Measurements from ENCODE around the gene MFSD2B.

MFSD2B gene

GRCh38 chr2:24020244-24020643 is 10.4 kb downstream of the MFSD2B start:
- no peak for TF ChIP-seq CTCF (conservative IDR thresholded peaks at IDR 0.05; ENCODE audit: low read depth, low read length)
- Histone ChIP-seq H3K36me3 (ENCODE audit: insufficient read depth) (no peaks in the 10 kb centered on the region), H3K27ac (no peak overlapping the region), H3K4me1 (ENCODE audit: low read depth, poor library complexity, severe bottlenecking) (no peaks in the 10 kb centered on the region), H3K79me2 (ENCODE audit: insufficient read depth, low read depth) (no peaks in the 10 kb centered on the region), H3K9ac (no peak overlapping the region), H4K20me1 (ENCODE audit: insufficient read depth) (no peaks in the 10 kb centered on the region), H2AFZ (ENCODE audit: low read depth) (no peak overlapping the region), H3K4me3 (IDR thresholded peaks at IDR 0.05; ENCODE audit: insufficient read depth, low read depth, low read length) (no peak overlapping the region), H3K27me3 (ENCODE audit: insufficient read depth, low read depth) (no peaks in the 10 kb centered on the region), H3K4me2 (no peak overlapping the region)

DNA sequence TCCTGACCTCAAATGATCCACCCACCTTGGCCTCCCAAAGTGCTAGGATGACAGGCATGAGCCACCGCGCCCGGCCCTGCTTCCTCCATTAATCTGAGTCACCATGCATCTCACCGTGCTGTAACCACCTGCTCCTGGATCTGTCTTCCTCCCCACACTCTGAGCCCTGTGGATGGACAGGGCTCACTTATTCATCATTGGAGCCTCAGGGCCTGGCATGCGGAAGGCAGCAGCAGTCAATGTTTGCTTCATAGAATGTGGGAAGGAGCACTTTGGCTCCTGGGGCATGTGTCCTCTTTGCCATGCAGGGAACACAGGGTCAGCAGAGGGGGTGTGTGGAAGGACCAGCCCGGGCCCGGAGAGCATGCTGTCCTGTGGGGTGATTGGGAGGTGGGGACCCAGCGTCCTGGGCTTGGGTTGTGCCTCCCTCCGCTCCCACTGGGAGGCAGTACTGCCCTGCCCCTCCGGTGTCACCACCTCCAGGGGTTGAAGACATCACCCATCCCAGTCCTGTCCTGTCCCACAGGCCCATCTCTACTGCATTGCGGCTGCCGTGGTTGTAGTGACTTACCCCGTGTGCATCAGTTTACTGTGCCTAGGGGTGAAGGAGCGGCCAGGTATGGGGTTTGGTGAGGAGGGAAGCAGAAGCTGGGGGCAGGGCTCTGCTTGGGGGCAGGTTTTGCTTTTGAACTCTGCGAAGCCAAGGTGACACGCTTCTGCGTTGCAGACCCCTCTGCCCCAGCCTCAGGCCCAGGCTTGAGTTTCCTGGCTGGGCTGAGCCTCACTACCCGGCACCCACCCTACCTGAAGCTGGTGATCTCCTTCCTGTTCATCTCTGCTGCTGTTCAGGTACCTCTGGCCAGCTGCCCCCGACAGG is 11.5 kb downstream of the MFSD2B start:
- H4K20me1 ChIP-seq (ENCODE audit: insufficient read depth), result no peaks in the 10 kb centered on the region
- H3K79me2 ChIP-seq (ENCODE audit: insufficient read depth, low read depth), result no peaks in the 10 kb centered on the region
- no peak overlapping the region for H3K9ac ChIP-seq
- H3K4me3 ChIP-seq (IDR thresholded peaks at IDR 0.05; ENCODE audit: insufficient read depth, low read depth, low read length), result no peak overlapping the region
- no peaks in the 10 kb centered on the region for H3K4me1 ChIP-seq (ENCODE audit: low read depth, poor library complexity, severe bottlenecking)
- H3K36me3 ChIP-seq (ENCODE audit: insufficient read depth), result no peaks in the 10 kb centered on the region
- H3K27ac ChIP-seq, result no peak overlapping the region
- H3K4me2 ChIP-seq, result no peak overlapping the region
- H2AFZ ChIP-seq (ENCODE audit: low read depth), result no peak overlapping the region
- H3K27me3 ChIP-seq (ENCODE audit: insufficient read depth, low read depth), result no peaks in the 10 kb centered on the region
- TF ChIP-seq CTCF (conservative IDR thresholded peaks at IDR 0.05; ENCODE audit: low read depth, low read length), result no peak

GRCh38 chr2:24022324-24022974 is 12.6 kb downstream of the MFSD2B start:
- H3K4me2 ChIP-seq, result no peak overlapping the region
- H3K27ac ChIP-seq, result no peak overlapping the region
- no peaks in the 10 kb centered on the region for H4K20me1 ChIP-seq (ENCODE audit: insufficient read depth)
- H3K9ac ChIP-seq, result no peak overlapping the region
- H3K27me3 ChIP-seq (ENCODE audit: insufficient read depth, low read depth), result no peaks in the 10 kb centered on the region
- no peak overlapping the region for H3K4me3 ChIP-seq (IDR thresholded peaks at IDR 0.05; ENCODE audit: insufficient read depth, low read depth, low read length)
- TF ChIP-seq CTCF (conservative IDR thresholded peaks at IDR 0.05; ENCODE audit: low read depth, low read length), result no peak
- H3K79me2 ChIP-seq (ENCODE audit: insufficient read depth, low read depth), result no peaks in the 10 kb centered on the region
- no peaks in the 10 kb centered on the region for H3K36me3 ChIP-seq (ENCODE audit: insufficient read depth)
- no peaks in the 10 kb centered on the region for H3K4me1 ChIP-seq (ENCODE audit: low read depth, poor library complexity, severe bottlenecking)
- H2AFZ ChIP-seq (ENCODE audit: low read depth), result no peak overlapping the region

DNA sequence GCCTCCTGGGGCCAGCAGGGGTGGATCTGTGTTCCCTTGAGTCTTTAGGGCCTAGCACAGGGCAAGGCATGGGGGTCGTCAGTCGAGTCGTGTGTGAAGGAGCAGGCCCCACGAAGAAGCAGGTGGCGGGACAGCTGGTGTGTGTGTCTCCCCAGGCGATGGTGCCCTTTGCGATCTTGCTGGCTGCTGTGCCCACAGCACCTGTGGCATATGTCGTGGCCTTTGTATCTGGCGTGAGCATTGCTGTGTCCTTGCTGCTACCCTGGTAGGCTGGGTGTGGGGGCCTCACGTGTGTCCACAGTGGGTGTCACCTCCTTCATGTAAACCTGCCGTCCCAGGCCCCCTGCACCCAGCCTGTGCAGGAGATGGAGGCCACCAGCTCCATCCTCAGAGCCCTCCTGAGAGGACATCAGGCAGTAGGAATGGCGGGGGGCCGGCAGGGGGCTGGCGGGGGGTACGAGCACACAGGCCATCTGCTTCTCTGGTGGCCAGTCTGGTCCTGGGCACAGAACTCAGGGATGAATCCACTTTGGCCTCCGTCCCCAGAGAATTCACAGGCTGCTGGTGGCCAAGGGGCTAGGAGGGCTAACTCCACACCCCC is 13.2 kb downstream of the MFSD2B start:
- Histone ChIP-seq H3K4me2 (no peak overlapping the region), H3K9ac (no peak overlapping the region)
- no peak for TF ChIP-seq CTCF (conservative IDR thresholded peaks at IDR 0.05; ENCODE audit: low read depth, low read length)

More for the DNA sequence above, 13.2 kb downstream of the MFSD2B start:
- no peaks in the 10 kb centered on the region for H3K27me3 ChIP-seq (ENCODE audit: insufficient read depth, low read depth)
- H3K27ac ChIP-seq, result no peak overlapping the region
- H4K20me1 ChIP-seq (ENCODE audit: insufficient read depth), result no peaks in the 10 kb centered on the region
- H3K4me3 ChIP-seq (IDR thresholded peaks at IDR 0.05; ENCODE audit: insufficient read depth, low read depth, low read length), result no peak overlapping the region
- no peaks in the 10 kb centered on the region for H3K4me1 ChIP-seq (ENCODE audit: low read depth, poor library complexity, severe bottlenecking)
- no peaks in the 10 kb centered on the region for H3K36me3 ChIP-seq (ENCODE audit: insufficient read depth)
- H2AFZ ChIP-seq (ENCODE audit: low read depth), result no peak overlapping the region
- H3K79me2 ChIP-seq (ENCODE audit: insufficient read depth, low read depth), result no peaks in the 10 kb centered on the region
